GM19025 (cell line): ENCODE results near the gene PRKAA2.
"Not testable (repeated sequence)": the region's sequence is repeated elsewhere in the genome, so short reads cannot be mapped to it uniquely, and the experiment has no call there.

Source experiments
- ATAC-seq: cut with Tn5 transposase; IDR thresholded peaks from one replicate; pipeline ENCODE4 v1.9.1; 2021; ENCODE audit warnings: mild to moderate bottlenecking, low read depth, moderate library complexity; ENCODE audit not compliant: unreplicated experiment

PRKAA2 gene

GRCh38 chr1:56644919-56645676 is at the start of gene PRKAA2:
Gene PRKAA2, plus strand, starts transcription at chr1:56645314. Its CDS starts 74 bp downstream, at chr1:56645388.
- no peak for ATAC-seq

GRCh38 chr1:56595397-56596191 is 49.5 kb upstream of the PRKAA2 start:
- not testable (repeated sequence) for ATAC-seq

GRCh38 chr1:56610097-56610496 is 35.0 kb upstream of the PRKAA2 start:
- not testable (repeated sequence) for ATAC-seq

GRCh38 chr1:56610770-56611169 is 34.3 kb upstream of the PRKAA2 start:
- not testable (repeated sequence) for ATAC-seq

- no peak for ATAC-seq
These were observed 28.0 kb upstream of the PRKAA2 start for GRCh38 chr1:56617141-56617540.

GRCh38 chr1:56625819-56626440 is 19.2 kb upstream of the PRKAA2 start:
- ATAC-seq: no peak

- no peak for ATAC-seq
These were observed 18.6 kb upstream of the PRKAA2 start for GRCh38 chr1:56626546-56626945.

- no peak for ATAC-seq
These were observed 18.0 kb upstream of the PRKAA2 start for GRCh38 chr1:56627019-56627635.

- no peak for ATAC-seq
These were observed 17.5 kb upstream of the PRKAA2 start for GRCh38 chr1:56627636-56628039.

GRCh38 chr1:56630786-56631185 is 14.3 kb upstream of the PRKAA2 start:
- ATAC-seq: no peak

GRCh38 chr1:56631901-56632300 is 13.2 kb upstream of the PRKAA2 start:
- ATAC-seq: no peak

GRCh38 chr1:56634981-56635380 is 10.1 kb upstream of the PRKAA2 start:
- ATAC-seq: no peak

GRCh38 chr1:56638248-56638647 is 6.9 kb upstream of the PRKAA2 start:
- no peak for ATAC-seq

GRCh38 chr1:56639211-56639610 is 5.9 kb upstream of the PRKAA2 start:
- ATAC-seq: no peak

GRCh38 chr1:56643661-56644060 is 1.5 kb upstream of the PRKAA2 start:
- ATAC-seq: no peak

- ATAC-seq: no peak
These were observed 823 bp upstream of the PRKAA2 start for GRCh38 chr1:56644064-56644918.

- no peak for ATAC-seq
These were observed 677 bp downstream of the PRKAA2 start for GRCh38 chr1:56645677-56646305.

- no peak for ATAC-seq
These were observed 1.5 kb downstream of the PRKAA2 start for GRCh38 chr1:56646611-56647010.

GRCh38 chr1:56647106-56647505 is 2.0 kb downstream of the PRKAA2 start:
- ATAC-seq: no peak
